HG03442 (cell line): ENCODE measurements around the gene ITGB6.

Experiments
- ATAC-seq: cut with Tn5 transposase; IDR thresholded peaks from one replicate; pipeline ENCODE4 v1.9.1; 2021; ENCODE audit warnings: mild to moderate bottlenecking, moderate library complexity; ENCODE audit not compliant: unreplicated experiment

Gene ITGB6

DNA sequence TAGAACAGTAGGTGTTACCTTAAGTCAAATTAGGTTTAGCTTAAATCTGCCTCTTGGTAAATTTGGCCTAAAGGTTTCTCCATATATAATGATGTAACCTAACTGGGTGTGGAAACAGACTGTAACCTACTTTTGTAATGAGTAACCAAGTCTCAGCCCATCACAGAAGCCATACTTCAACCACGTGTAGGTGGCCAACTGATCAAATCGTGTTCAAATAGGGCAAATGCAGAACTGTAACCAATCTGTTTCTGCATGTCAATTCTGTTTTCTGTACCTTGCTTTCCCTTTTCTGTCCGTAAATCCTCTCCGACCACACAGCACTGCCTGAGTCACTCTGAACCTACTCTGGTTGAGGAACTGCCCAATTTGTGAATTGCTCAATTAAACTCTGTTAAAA lies 103.7 kb downstream of the ITGB6 start:
- no peak for ATAC-seq

- ATAC-seq = no peak
Observed at GRCh38 chr2:160092445-160092844, 107.6 kb downstream of the ITGB6 start.

DNA sequence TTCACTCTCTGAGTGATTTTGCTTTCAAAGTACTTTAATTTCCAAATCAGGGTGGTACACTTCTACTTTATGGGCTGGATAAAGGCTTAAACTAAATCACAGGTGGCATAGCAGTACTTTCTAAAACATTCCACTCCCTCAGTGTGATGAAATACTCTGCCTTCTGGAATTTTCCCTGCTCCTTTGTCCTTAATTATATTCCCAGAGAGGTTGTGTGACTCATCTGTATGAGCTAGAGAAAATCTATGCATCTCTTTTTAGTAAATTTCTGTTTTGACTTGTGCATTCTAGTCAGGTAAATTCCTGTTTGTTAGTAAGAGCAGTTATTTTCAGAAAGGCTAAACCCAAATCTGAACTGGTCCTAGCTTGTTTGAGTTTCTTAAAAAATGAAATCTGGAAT lies 108.7 kb downstream of the ITGB6 start:
- no peak for ATAC-seq

DNA sequence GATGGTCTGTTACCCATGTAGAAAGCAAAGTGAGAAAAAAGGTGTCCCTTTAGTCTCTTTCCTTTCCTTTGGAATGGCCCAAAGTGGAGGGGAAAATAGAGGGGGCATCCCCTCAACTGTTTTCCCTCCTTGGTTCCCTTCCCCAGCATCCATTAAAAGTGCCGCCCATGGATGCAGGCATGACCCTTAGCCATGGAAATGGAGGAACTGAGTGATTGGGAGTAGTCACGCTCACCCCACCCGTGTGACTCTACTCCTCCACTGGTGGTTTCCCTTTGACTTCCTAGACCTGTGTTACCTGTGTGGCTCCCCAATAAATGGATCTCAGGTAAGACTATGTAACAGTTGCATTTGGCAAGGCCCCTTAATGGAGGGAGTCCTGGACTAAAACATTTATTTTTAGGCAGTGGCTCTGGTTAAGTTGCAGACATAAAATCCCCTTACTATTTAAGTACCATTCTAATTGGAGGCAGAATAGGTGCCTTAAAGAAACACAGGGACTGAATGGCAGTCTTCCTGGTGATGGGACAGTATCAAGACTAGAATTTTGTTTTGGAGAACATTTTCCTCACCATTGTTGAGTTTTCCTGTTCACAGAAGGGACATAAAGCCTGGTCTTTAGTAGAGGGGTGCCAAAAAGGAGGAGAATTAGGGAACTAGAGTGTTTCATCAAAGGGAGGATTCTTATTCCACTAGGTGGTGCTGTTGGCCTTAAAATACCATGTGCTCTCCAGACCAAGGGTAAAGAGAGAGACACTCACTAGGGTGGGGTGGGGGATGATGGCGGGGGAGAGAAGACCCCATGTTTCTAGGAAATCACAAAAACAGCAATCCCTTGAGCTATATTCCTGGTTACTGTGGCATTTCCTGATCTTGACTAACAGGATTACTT lies 112.0 kb downstream of the ITGB6 start:
- ATAC-seq = no peak

DNA sequence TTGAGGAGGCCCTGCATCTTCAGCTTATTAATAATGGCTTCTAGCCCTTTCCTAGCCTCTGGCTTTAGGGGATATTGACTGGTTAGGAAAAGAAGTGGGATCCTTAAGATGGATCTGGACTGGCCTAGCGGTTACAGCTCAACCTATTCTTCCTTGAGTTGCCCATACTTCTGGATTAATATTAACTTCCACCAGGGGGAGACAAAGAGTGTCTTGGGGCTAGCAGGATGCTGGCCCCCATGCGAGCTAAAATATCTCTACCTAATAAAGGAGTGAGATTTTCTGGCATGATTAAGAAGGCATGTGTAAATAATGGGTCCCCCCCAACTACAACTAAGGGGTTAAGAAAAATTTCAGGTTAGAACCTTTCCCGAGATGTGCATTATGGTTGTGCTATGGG lies 114.4 kb downstream of the ITGB6 start:
- ATAC-seq = no peak

- no peak for ATAC-seq
Observed at GRCh38 chr2:160077912-160078810, 121.9 kb downstream of the ITGB6 start.

GRCh38 chr2:160076914-160077313 lies 123.2 kb downstream of the ITGB6 start:
- ATAC-seq = no peak

- ATAC-seq = no peak
Observed at GRCh38 chr2:160076241-160076640, 123.8 kb downstream of the ITGB6 start.

DNA sequence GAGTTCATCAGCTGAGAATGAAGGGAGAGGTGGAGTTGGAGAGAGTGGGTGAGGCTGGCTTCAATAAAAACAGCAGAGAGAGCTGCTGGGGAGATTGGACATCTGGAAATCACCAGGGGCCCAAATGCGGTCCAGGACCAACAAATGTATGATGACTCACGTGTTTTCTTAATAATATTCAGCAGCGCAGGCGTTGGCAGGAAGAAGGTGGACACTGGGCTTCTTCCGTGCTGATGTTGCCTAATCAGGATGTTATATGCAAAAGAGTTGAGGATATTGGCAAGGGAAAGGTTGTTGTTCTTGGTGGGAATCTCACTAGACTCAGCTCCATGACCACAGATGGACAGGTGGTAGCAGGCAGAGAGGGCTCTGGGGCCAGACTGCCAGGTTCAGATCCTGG lies 124.9 kb downstream of the ITGB6 start:
- no peak for ATAC-seq

DNA sequence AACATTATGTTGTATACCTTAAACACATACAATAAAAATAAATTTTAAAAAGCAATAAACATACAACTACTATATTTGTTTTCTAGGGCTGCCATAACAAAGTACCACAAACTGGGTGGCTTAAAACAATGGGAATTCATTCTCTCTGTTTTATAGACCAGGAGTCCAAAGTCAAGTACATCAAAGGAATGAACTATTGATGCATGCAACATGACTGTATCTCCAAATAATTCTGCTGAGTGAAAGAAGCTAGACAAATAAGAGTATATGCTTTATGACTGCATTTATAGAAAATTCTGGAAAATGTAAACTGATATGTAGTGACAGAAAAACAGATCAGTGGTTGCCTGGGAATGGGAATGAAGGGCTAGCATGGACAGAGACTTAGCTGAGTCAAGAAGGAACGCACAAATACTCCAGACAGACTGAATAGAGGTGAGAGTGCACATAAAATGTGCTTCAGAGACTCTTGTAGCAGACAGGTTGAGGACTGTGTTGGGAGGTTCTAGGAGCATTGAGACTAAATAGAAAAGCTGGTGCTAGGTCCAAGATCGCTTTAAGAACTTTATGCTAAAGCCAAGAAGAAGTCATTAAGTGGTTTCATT lies 126.7 kb downstream of the ITGB6 start:
- no peak for ATAC-seq

- ATAC-seq = no peak
Observed at GRCh38 chr2:160068906-160069305, 131.2 kb downstream of the ITGB6 start.

DNA sequence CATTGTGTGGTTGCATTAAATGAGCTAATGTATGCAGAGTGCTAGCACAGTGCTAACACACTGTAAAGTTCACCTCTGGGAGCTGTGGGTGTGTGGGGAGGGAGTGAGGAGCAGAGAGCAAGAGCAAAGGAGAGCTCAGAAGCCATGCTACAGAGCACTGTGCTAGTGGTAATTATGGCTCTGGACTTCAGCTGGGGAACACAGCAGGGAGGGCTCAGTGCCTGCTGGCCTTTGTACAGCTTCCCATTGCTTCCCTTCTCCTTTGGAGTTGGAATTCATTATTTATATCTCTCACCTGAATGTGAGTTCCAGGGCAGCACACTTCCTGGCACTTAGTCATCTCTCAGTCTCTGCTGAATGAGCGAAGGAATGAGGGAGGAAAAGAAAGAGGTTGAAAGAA lies 135.2 kb downstream of the ITGB6 start:
- no peak for ATAC-seq

GRCh38 chr2:160063879-160064612 lies 136.0 kb downstream of the ITGB6 start:
- no peak for ATAC-seq

- ATAC-seq = no peak
Observed at GRCh38 chr2:160063271-160063670, 136.8 kb downstream of the ITGB6 start.

DNA sequence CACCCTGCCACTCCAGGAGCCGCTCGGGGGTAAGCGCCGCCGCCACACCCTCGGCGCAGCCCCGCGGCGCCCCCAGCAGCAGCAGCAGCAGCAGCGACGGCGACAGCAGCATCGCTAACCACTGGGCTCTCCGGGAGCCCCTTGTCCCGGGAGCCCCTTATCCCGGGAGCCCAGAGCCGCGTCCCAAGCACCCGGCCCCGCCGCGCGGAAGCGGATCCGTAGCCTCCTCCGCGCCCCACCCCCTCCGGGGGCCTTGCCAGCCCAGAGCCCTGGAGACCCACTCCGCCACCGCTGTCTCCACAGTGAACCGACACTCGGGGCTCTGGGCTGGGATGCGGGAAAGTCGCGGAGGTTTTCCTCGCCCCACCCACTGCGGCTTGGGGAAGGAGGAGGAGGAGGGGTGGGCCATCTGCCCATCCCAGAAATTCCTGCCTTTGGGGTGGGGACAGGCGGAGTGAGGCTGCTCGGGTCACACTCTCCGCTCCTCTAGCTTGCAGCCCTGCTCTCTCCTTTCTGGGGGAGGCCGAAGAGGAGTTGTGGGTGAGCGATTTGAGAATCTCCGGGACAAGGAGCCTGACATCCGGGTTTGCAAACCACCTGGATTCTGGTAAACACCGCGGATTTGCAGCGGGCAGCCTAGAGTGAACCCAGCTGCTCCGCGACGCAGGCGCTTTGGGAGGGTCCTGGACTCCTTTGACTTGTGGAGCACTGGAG lies 137.6 kb downstream of the ITGB6 start, which contains the start of gene PLA2R1:
TSS of gene PLA2R1 (minus strand) at position 324 of the 714 bp plus-strand sequence. CDS start at position 112, 212 bp downstream.
- no peak for ATAC-seq

DNA sequence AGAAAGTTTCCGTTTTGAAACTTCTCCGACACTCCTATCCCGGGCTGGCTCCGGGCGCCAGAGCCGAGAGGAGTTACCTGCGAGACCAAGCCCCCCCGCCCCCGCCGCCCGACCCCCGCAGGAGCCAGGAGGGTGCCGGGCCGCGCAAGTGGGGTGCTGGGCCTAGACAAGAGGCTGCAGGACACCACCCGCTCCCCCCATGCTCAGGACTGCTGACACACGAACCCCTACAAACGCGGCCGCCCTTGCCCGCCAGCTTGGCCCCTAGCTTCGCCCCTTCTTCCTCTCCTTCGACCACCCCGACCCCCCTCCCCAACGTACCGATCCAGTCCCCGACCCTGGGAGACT lies 138.2 kb downstream of the ITGB6 start:
- ATAC-seq = no peak

GRCh38 chr2:160061533-160061932 lies 138.5 kb downstream of the ITGB6 start:
- no peak for ATAC-seq

- no peak for ATAC-seq
Observed at GRCh38 chr2:160060297-160060696, 139.8 kb downstream of the ITGB6 start.

DNA sequence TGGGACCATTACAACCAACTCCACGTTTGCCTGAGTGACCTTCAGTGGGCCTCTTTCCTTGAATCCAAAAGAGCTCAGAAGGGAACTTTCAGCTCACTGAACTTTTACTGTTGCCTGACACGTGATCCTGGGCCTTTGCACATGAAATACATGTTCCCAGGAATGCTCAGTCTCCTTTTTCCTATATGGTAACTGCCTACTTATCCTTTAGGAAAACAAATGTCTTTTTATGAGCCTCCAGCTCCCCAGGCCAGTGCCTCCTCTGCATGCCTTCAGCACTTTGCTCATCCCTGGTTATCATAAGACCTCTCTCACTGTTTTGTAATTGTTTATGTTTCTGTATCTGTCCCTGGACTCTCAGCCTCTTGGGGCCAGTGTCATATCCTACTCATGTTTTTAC lies 142.7 kb downstream of the ITGB6 start:
- no peak for ATAC-seq

DNA sequence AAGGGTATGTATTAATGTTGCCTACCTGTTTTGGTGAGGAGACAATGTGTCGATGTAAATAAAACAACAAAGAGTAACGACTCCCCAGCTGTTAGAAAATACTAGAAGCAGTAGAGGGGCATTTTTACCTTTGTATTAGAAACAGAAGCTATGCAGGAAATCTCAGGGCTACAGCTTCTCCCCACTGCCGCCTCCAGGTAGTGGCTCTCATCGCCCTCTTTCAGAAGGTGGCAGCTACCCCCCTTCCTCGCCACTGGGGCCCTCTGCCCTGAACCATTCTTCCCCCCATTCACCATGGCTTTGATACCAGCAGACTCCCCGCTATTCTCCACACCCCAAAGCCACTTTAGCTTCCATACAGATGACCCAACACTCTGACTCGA lies 144.4 kb downstream of the ITGB6 start:
- ATAC-seq = no peak
